ENCODE data around the gene MAST4. TPM values are rescaled to one million over a fixed set of nuclear protein-coding genes. Genes with fewer than 3 reads are reported as not detected.

The MAST4 gene
- total and polyA plus RNA-seq, 2 of the 8 experiments (the other 6 are each of a cell fraction or from before 2014, with no cell fraction given), result 1.5 to 2.6 TPM

- Histone ChIP-seq H3K56ac (replicated peaks; ENCODE audit: insufficient read length, low read depth, low read length) (no peak overlapping the region), H3K4me3 (ENCODE audit: extremely low read depth in 1 of 4, insufficient read depth in 2 of 4, low read depth in 3 of 4, low read length in 4 of 4) (no peak overlapping the region), H3K23ac (ENCODE audit: insufficient read length) (no peak overlapping the region), H3K9me3 (ENCODE audit: insufficient read depth in 2 of 2, low read depth in 1 of 2, low read length in 1 of 2) (no peaks in the 10 kb centered on the region), H2BK12ac (ENCODE audit: low read depth, low read length) (no peak overlapping the region), H4K5ac (ENCODE audit: insufficient read length, low read depth, low read length) (no peak overlapping the region), H2AFZ (ENCODE audit: low read length) (no peak overlapping the region), H3K79me2 (ENCODE audit: control insufficient read depth in 1 of 2, insufficient read depth in 2 of 2, low read length in 2 of 2) (no peaks in the 10 kb centered on the region), H3K4me2 (ENCODE audit: insufficient read depth in 1 of 2, low read depth in 2 of 2, low read length in 2 of 2) (no peak overlapping the region), H3K23me2 (ENCODE audit: low read depth, low read length) (no peaks in the 10 kb centered on the region), H2AK5ac (ENCODE audit: low read depth, low read length) (no peak overlapping the region), H2BK20ac (ENCODE audit: low read length) (no peak overlapping the region), H3K4ac (replicated peaks; ENCODE audit: insufficient read length, low read depth, low read length) (no peak overlapping the region), H3K9ac (replicated peaks in 1 of 4; ENCODE audit: extremely low read depth in 1 of 4, low read depth in 3 of 4, low read length in 3 of 4) (no peak overlapping the region), H3K79me1 (ENCODE audit: low read depth, low read length) (no peaks in the 10 kb centered on the region), H3K18ac (ENCODE audit: extremely low read depth, low read length) (no peak overlapping the region), H2BK120ac (replicated peaks; ENCODE audit: low read depth, low read length) (no peak overlapping the region), H3K27ac (ENCODE audit: low read depth, low read length) (no peak overlapping the region), H4K8ac (ENCODE audit: extremely low read depth, insufficient read depth, low read length) (no peak overlapping the region), H3K27me3 (replicated peaks in 1 of 4; ENCODE audit: control insufficient read depth in 3 of 4, extremely low read depth in 1 of 4, insufficient read depth in 3 of 4, low read length in 3 of 4) (peaks cover 0 to 2% (median 0%) of the 10 kb centered on the region in 4 experiments; a peak in 1 of 7 replicates), H3K14ac (ENCODE audit: insufficient read length) (no peak overlapping the region), H3K36me3 (ENCODE audit: control insufficient read depth in 2 of 4, insufficient read depth in 4 of 4, low read length in 3 of 4) (no peaks in the 10 kb centered on the region), H2BK15ac (ENCODE audit: low read length) (no peak overlapping the region), H3K4me1 (replicated peaks in 1 of 4; ENCODE audit: control insufficient read depth in 3 of 4, insufficient read depth in 4 of 4, low read length in 3 of 4) (peaks cover 0 to under 1% (median 0%) of the 10 kb centered on the region in 4 experiments; a peak in 2 of 7 replicates), H4K91ac (replicated peaks; ENCODE audit: insufficient read length, low read length) (no peak overlapping the region), H4K20me1 (replicated peaks in 1 of 2; ENCODE audit: control insufficient read depth in 1 of 2, insufficient read depth in 2 of 2, low read length in 2 of 2) (no peaks in the 10 kb centered on the region), H2BK5ac (ENCODE audit: low read depth, low read length) (no peak overlapping the region)
- TF ChIP-seq TCF12 (IDR thresholded peaks at IDR 0.05; ENCODE audit: low read depth, low read length), result no peak
- no peak for TF ChIP-seq BRCA1 (IDR thresholded peaks at IDR 0.05; ENCODE audit: low read depth, low read length)
- TF ChIP-seq BCL11A (IDR thresholded peaks at IDR 0.05; ENCODE audit: low read depth in 2 of 2, low read length in 2 of 2), result no peak
- TF ChIP-seq HDAC2 (IDR thresholded peaks at IDR 0.05; ENCODE audit: borderline replicate concordance in 1 of 2, low read depth in 2 of 2, low read length in 2 of 2), result no peak
- no peak for TF ChIP-seq HDAC6 (IDR thresholded peaks at IDR 0.05; ENCODE audit: low read depth, low read length)
- TF ChIP-seq GABPA (IDR thresholded peaks at IDR 0.05; ENCODE audit: borderline replicate concordance, insufficient read depth, low read length), result no peak
- no peak for TF ChIP-seq CBX5 (IDR thresholded peaks at IDR 0.05; ENCODE audit: low read depth, low read length)
- no peak for TF ChIP-seq CTBP2 (IDR thresholded peaks at IDR 0.05; ENCODE audit: borderline replicate concordance, insufficient read depth, insufficient read length, low read length)
- TF ChIP-seq ZNF274 (IDR thresholded peaks at IDR 0.05; ENCODE audit: borderline replicate concordance, extremely low read depth, low read length), result no peak
- DNase-seq (ENCODE audit: low read depth in 1 of 2, low spot score in 2 of 2), result no peak
- WGBS, 2 experiments (ENCODE audit: extremely low coverage in 1 of 2, insufficient coverage in 1 of 2, insufficient read length in 1 of 2, insufficient replicate concordance in 2 of 2, low coverage in 1 of 2, low lambda C conversion rate in 2 of 2, missing lambda C conversion rate in 1 of 2), result 82% methylated on average over 2 of the region's 2 CpGs; no CpG with 5 or more reads in 1 of the 2 experiments
- no peak for FAIRE-seq
- ChIA-PET CTCF (ENCODE audit: partially characterized antibody) (interaction anchor here (0.8 to 2.1 kb wide), 3 partner anchors 9 to 502 kb away, joined by 3 to 4 read pairs (median 3); no protein-coding TSS in a partner anchor), POLR2A (ENCODE audit: partially characterized antibody) (no interaction called here)
These were observed 79.2 kb downstream of the MAST4 start for GRCh38 chr5:66675406-66675805.

All from H1 (cell line).